Measurements from ENCODE around the gene ARHGAP26. TPM values are rescaled to one million over a fixed set of nuclear protein-coding genes. Genes with fewer than 3 reads are reported as not detected.

Gene ARHGAP26
- total RNA-seq, 1 experiment from 2014 or later, result 79.8 TPM

- Histone ChIP-seq H3K9me3 (no peaks in the 10 kb centered on the region; the same call in 1 of the 2 replicates), H3K4me3 (ENCODE audit: low read depth, low read length) (no peak overlapping the region), H3K4me1 (no peaks in the 10 kb centered on the region), H3K36me3 (ENCODE audit: control insufficient read depth, insufficient read depth, low read length) (no peaks in the 10 kb centered on the region), H3K27me3 (replicated peaks; ENCODE audit: control insufficient read depth, insufficient read depth, low read length) (no peaks in the 10 kb centered on the region)
- no peak for TF ChIP-seq CTCF (IDR thresholded peaks at IDR 0.05; ENCODE audit: insufficient read depth in 1 of 2, low read depth in 1 of 2, low read length in 1 of 2, severe bottlenecking in 1 of 2, unreplicated experiment in 1 of 2)
- no peaks in the 10 kb centered on the region for H3K36me3 Mint-ChIP-seq (ENCODE audit: insufficient read depth, unreplicated experiment)
- H3K4me3 Mint-ChIP-seq (ENCODE audit: unreplicated experiment), result no peak overlapping the region
- H3K4me1 Mint-ChIP-seq (ENCODE audit: low read depth, unreplicated experiment), result no peaks in the 10 kb centered on the region
- CTCF ChIA-PET, result no interaction called here
- no peak overlapping the region for H3K27ac Mint-ChIP-seq (ENCODE audit: unreplicated experiment)
- DNase-seq, result no peak
- H3K27me3 Mint-ChIP-seq (ENCODE audit: insufficient read depth, unreplicated experiment), result no peaks in the 10 kb centered on the region
- peaks cover 9% of the 10 kb centered on the region for H3K9me3 Mint-ChIP-seq (ENCODE audit: unreplicated experiment)
- intact Hi-C loops (cut with micrococcal nuclease; ENCODE audit: unreplicated experiment), result no loop called here
- BruUV-seq (replicated peaks), result no TSS peak
- POLR2A ChIA-PET, result no interaction called here
These were observed 501.3 kb downstream of the ARHGAP26 start for GRCh38 chr5:143271431-143271830.

- intact Hi-C loops (cut with micrococcal nuclease; ENCODE audit: unreplicated experiment), result no loop called here
- no peaks in the 10 kb centered on the region for H3K9me3 Mint-ChIP-seq (ENCODE audit: unreplicated experiment)
- H3K4me3 Mint-ChIP-seq (ENCODE audit: unreplicated experiment), result no peak overlapping the region
- no peaks in the 10 kb centered on the region for H3K36me3 Mint-ChIP-seq (ENCODE audit: insufficient read depth, unreplicated experiment)
- BruUV-seq (replicated peaks), result no TSS peak
- no peak overlapping the region for H3K27ac Mint-ChIP-seq (ENCODE audit: unreplicated experiment)
- ChIA-PET POLR2A (no interaction called here), CTCF (no interaction called here)
- no peaks in the 10 kb centered on the region; the same call in 1 of the 2 replicates for H3K4me1 ChIP-seq
- peaks cover 5% of the 10 kb centered on the region for H3K4me1 Mint-ChIP-seq (ENCODE audit: low read depth, unreplicated experiment)
- no peaks in the 10 kb centered on the region for H3K36me3 ChIP-seq (ENCODE audit: control insufficient read depth, insufficient read depth, low read length)
- H3K27me3 ChIP-seq (replicated peaks; ENCODE audit: control insufficient read depth, insufficient read depth, low read length), result no peaks in the 10 kb centered on the region
- TF ChIP-seq CTCF (IDR thresholded peaks at IDR 0.05; ENCODE audit: insufficient read depth in 1 of 2, low read depth in 1 of 2, low read length in 1 of 2, severe bottlenecking in 1 of 2, unreplicated experiment in 1 of 2), result no peak
- H3K27me3 Mint-ChIP-seq (ENCODE audit: insufficient read depth, unreplicated experiment), result no peaks in the 10 kb centered on the region
- no peak for DNase-seq
- no peaks in the 10 kb centered on the region for H3K9me3 ChIP-seq
- H3K4me3 ChIP-seq (ENCODE audit: low read depth, low read length), result no peak overlapping the region
These were observed 504.8 kb downstream of the ARHGAP26 start for GRCh38 chr5:143274952-143275351.

- peaks cover 8% of the 10 kb centered on the region for H3K4me1 Mint-ChIP-seq (ENCODE audit: low read depth, unreplicated experiment)
- ChIA-PET CTCF (no interaction called here), POLR2A (no interaction called here)
- Histone ChIP-seq H3K4me3 (ENCODE audit: low read depth, low read length) (no peak overlapping the region), H3K27me3 (replicated peaks; ENCODE audit: control insufficient read depth, insufficient read depth, low read length) (no peaks in the 10 kb centered on the region), H3K4me1 (no peaks in the 10 kb centered on the region; the same call in 1 of the 2 replicates), H3K36me3 (ENCODE audit: control insufficient read depth, insufficient read depth, low read length) (no peaks in the 10 kb centered on the region), H3K9me3 (no peaks in the 10 kb centered on the region)
- no peaks in the 10 kb centered on the region for H3K27me3 Mint-ChIP-seq (ENCODE audit: insufficient read depth, unreplicated experiment)
- no TSS peak for BruUV-seq (replicated peaks)
- H3K9me3 Mint-ChIP-seq (ENCODE audit: unreplicated experiment), result no peaks in the 10 kb centered on the region
- no peak for DNase-seq
- H3K36me3 Mint-ChIP-seq (ENCODE audit: insufficient read depth, unreplicated experiment), result no peaks in the 10 kb centered on the region
- H3K4me3 Mint-ChIP-seq (ENCODE audit: unreplicated experiment), result no peak overlapping the region
- no peak for TF ChIP-seq CTCF (IDR thresholded peaks at IDR 0.05; ENCODE audit: insufficient read depth in 1 of 2, low read depth in 1 of 2, low read length in 1 of 2, severe bottlenecking in 1 of 2, unreplicated experiment in 1 of 2)
- no peak overlapping the region for H3K27ac Mint-ChIP-seq (ENCODE audit: unreplicated experiment)
- intact Hi-C loops (cut with micrococcal nuclease; ENCODE audit: unreplicated experiment), result no loop called here
These were observed 505.6 kb downstream of the ARHGAP26 start for GRCh38 chr5:143275512-143276363.
